Hepatocyte (in vitro differentiated cells): Measurements from ENCODE around the gene PDGFD.

ENCODE experiments used
- EZH2 ChIP-seq: fragments of 200-600 bp; sonication (generic); IDR thresholded peaks from 2 replicates; pipeline ENCODE4 v1.6.1; 2016; ENCODE audit warnings: antibody characterized with exemption, mild to moderate bottlenecking, borderline replicate concordance
- EZH2phosphoT487 ChIP-seq: fragments of 200-600 bp; sonication (generic); IDR thresholded peaks from one replicate; pipeline ENCODE4 v1.6.1; 2018; ENCODE audit warnings: antibody characterized with exemption, mild to moderate bottlenecking, low read depth, moderate library complexity; ENCODE audit not compliant: unreplicated experiment, severe bottlenecking
- TF ChIP-seq, protein P1 (sequence below): fragments of 200-600 bp; sonication (generic); IDR thresholded peaks from 2 replicates; pipeline ENCODE4 v1.5.1; 2016; ENCODE audit warnings: antibody characterized with exemption, mild to moderate bottlenecking; ENCODE audit not compliant: poor library complexity

DNA sequence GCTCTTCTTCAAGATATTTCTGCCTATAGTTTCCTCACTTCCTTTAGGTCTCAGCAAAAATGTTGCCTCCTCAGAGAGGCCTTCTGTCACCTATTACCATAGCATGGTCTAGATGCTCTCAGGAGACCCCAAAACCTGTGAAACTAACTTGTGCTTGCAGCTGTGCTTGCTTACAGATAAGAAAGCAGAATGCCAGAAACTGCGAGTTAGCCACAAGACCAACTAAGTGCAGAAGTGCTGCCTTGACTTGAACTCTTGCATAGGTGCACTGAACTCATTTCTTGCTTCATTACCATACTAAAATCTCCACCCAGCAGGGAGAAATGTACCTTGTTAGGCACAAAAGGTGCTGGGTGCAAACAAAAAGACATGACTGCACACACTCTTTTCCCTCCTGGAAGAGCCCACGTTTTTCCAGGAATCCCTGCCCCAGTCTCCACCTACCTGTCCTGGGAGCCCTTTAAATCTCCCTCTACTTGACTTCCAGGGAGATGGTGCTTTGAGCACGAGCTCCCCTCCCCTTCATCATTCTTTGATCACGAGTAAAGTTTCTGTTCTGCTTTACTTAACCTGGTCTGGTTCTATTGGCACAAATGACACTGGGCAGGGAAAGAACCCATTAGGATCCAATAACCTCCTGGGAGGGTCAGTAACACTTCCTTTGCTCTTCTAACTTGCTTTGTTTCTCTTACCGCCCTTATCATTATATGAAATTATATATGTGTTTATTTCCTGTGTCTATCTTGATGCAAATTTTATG is 265.2 kb downstream of the PDGFD start:
- TF ChIP-seq, protein P1, sequence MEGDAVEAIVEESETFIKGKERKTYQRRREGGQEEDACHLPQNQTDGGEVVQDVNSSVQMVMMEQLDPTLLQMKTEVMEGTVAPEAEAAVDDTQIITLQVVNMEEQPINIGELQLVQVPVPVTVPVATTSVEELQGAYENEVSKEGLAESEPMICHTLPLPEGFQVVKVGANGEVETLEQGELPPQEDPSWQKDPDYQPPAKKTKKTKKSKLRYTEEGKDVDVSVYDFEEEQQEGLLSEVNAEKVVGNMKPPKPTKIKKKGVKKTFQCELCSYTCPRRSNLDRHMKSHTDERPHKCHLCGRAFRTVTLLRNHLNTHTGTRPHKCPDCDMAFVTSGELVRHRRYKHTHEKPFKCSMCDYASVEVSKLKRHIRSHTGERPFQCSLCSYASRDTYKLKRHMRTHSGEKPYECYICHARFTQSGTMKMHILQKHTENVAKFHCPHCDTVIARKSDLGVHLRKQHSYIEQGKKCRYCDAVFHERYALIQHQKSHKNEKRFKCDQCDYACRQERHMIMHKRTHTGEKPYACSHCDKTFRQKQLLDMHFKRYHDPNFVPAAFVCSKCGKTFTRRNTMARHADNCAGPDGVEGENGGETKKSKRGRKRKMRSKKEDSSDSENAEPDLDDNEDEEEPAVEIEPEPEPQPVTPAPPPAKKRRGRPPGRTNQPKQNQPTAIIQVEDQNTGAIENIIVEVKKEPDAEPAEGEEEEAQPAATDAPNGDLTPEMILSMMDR = no peak
- no peak for TF ChIP-seq EZH2phosphoT487
- TF ChIP-seq EZH2 = no peak
